Stimulated activated naive CD8-positive, alpha-beta T cell treated with anti-CD3 and anti-CD28 coated beads, Interleukin-15, Interleukin-2, amounts not matched to agents 100 ng/mL and 50 ng/mL, for 24 hours (primary cell): ENCODE results near the gene RAB5IF.

Experiments used
- H3K27ac Mint-ChIP-seq: one replicate; pipeline ENCODE4 v1.8.0; 2021; ENCODE audit warnings: mild to moderate bottlenecking, mixed read lengths
- H3K27me3 Mint-ChIP-seq: one replicate; pipeline ENCODE4 v1.8.0; 2021; ENCODE audit warnings: mixed read lengths
- H3K36me3 Mint-ChIP-seq: one replicate; pipeline ENCODE4 v1.8.0; 2021; ENCODE audit warnings: low read depth, mixed read lengths
- H3K4me1 Mint-ChIP-seq: one replicate; pipeline ENCODE4 v1.8.0; 2021; ENCODE audit warnings: low read depth, mixed read lengths
- H3K4me3 Mint-ChIP-seq: one replicate; pipeline ENCODE4 v1.8.0; 2021; ENCODE audit warnings: mild to moderate bottlenecking, mixed read lengths
- H3K9me3 Mint-ChIP-seq: one replicate; pipeline ENCODE4 v1.8.0; 2021; ENCODE audit warnings: mixed read lengths

Gene RAB5IF

GRCh38 chr20:36654506-36654905 is 48.9 kb downstream of the RAB5IF start:
- Mint-ChIP-seq H3K9me3 (no peaks in the 10 kb centered on the region), H3K4me1 (peaks cover 21% of the 10 kb centered on the region), H3K4me3 (no peak overlapping the region), H3K27me3 (no peaks in the 10 kb centered on the region), H3K27ac (no peak overlapping the region), H3K36me3 (peaks cover 21% of the 10 kb centered on the region)

GRCh38 chr20:36655004-36655403 is 49.4 kb downstream of the RAB5IF start:
- H3K9me3 Mint-ChIP-seq, result no peaks in the 10 kb centered on the region
- peaks cover 22% of the 10 kb centered on the region for H3K36me3 Mint-ChIP-seq
- no peaks in the 10 kb centered on the region for H3K27me3 Mint-ChIP-seq
- H3K4me1 Mint-ChIP-seq, result peaks cover 21% of the 10 kb centered on the region
- no peak overlapping the region for H3K4me3 Mint-ChIP-seq
- no peak overlapping the region for H3K27ac Mint-ChIP-seq

GRCh38 chr20:36656733-36657132 is 51.2 kb downstream of the RAB5IF start:
- peaks cover 21% of the 10 kb centered on the region for H3K4me1 Mint-ChIP-seq
- H3K27me3 Mint-ChIP-seq, result no peaks in the 10 kb centered on the region
- no peak overlapping the region for H3K4me3 Mint-ChIP-seq
- H3K9me3 Mint-ChIP-seq, result no peaks in the 10 kb centered on the region
- peaks cover 31% of the 10 kb centered on the region for H3K36me3 Mint-ChIP-seq
- no peak overlapping the region for H3K27ac Mint-ChIP-seq

DNA sequence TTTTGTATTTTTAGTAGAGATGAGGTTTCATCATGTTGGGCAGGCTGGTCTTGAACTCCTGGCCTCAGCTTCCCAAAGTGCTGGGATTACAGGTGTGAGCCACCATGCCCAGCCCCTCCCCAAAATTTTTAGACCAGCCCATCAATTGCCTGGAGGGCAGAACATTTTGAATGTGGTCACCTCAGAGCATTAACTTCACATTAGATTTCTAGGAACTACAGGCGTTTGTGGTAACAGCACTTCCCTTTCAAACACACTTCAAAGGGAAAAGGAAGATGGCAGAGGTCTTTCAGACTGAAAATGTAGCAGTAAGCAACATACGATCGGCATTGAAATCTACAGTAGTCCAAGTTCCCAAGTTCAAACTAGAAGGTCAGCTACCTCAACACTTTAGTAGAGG is 52.7 kb downstream of the RAB5IF start:
- no peaks in the 10 kb centered on the region for H3K9me3 Mint-ChIP-seq
- H3K27me3 Mint-ChIP-seq, result no peaks in the 10 kb centered on the region
- no peak overlapping the region for H3K27ac Mint-ChIP-seq
- peaks cover 22% of the 10 kb centered on the region for H3K36me3 Mint-ChIP-seq
- H3K4me3 Mint-ChIP-seq, result no peak overlapping the region
- peaks cover 21% of the 10 kb centered on the region for H3K4me1 Mint-ChIP-seq
